IMR-90 (cell line): ENCODE data around the gene DNM3. TPM values are rescaled to one million over a fixed set of nuclear protein-coding genes. Genes with fewer than 3 reads are reported as not detected.

Source experiments
- ATAC-seq: fragments of 200-7000 bp; cut with Tn5 transposase; 2 replicates; pipeline ENCODE4 v1.9.1; 2020; ENCODE audit warnings: low read depth, mild to moderate bottlenecking, moderate library complexity
- BruUV-seq: library from RNA; stranded (reverse); fragments of 400-500 nt; replicated peaks from 2 replicates; lab custom pipeline; 2021; lab: Mats Ljungman, UMichigan
- CTCF ChIA-PET: fragments of 300-600 bp; formaldehyde crosslinking; extraction: SDS; loops from one replicate; lab custom pipeline; 2021; ENCODE audit warnings: antibody characterized with exemption; lab: Yijun Ruan, JAX
- POLR2A ChIA-PET: fragments of 300-600 bp; sonication (Branson Sonifier 250); formaldehyde crosslinking; loops from one replicate; lab custom pipeline; 2022; ENCODE audit warnings: antibody characterized with exemption; ENCODE audit not compliant: unreplicated experiment; lab: Charles Lee
- DNase-seq: peaks from one replicate; pipeline ENCODE4 v3.0.0; 2013
- H2AFZ ChIP-seq: replicated peaks from 2 replicates; pipeline ENCODE3; 2013; ENCODE audit warnings: low read length, mild to moderate bottlenecking; ENCODE audit not compliant: poor library complexity
- H2AK5ac ChIP-seq: 2 replicates; pipeline ENCODE4 v1.6.1; 2013; ENCODE audit warnings: low read depth, low read length, inconsistent platforms
- H2AK9ac ChIP-seq: replicated peaks from 2 replicates; pipeline ENCODE3; 2013; ENCODE audit warnings: mild to moderate bottlenecking, low read depth, low read length, moderate library complexity; ENCODE audit not compliant: poor library complexity
- H2BK120ac ChIP-seq: 2 replicates; pipeline ENCODE4 v1.6.1; 2013; ENCODE audit warnings: low read depth, low read length, inconsistent platforms
- H2BK15ac ChIP-seq: 3 replicates; pipeline ENCODE4 v1.6.1; 2013; ENCODE audit warnings: low read depth, low read length, inconsistent platforms
- H2BK20ac ChIP-seq: 2 replicates; pipeline ENCODE4 v1.6.1; 2013; ENCODE audit warnings: low read depth, mild to moderate bottlenecking, inconsistent platforms, low read length, moderate library complexity
- H2BK5ac ChIP-seq: 2 replicates; pipeline ENCODE4 v1.6.1; 2013; ENCODE audit warnings: mild to moderate bottlenecking, low read depth, low read length, inconsistent platforms; ENCODE audit not compliant: poor library complexity, severe bottlenecking
- H3K14ac ChIP-seq: replicated peaks from 2 replicates; pipeline ENCODE4 v1.6.1; 2013; ENCODE audit warnings: low read depth, low read length, inconsistent platforms
- H3K18ac ChIP-seq: 2 replicates; pipeline ENCODE4 v1.6.1; 2013; ENCODE audit warnings: low read depth, low read length, control low read depth
- H3K23ac ChIP-seq: 2 replicates; pipeline ENCODE4 v1.6.1; 2013; ENCODE audit warnings: low read depth, low read length, inconsistent platforms
- H3K27ac ChIP-seq: 2 replicates; pipeline ENCODE4 v1.5.1; 2013; ENCODE audit warnings: mild to moderate bottlenecking, control low read depth, low read length; ENCODE audit not compliant: insufficient read depth
- H3K27me3 ChIP-seq: 2 replicates; pipeline ENCODE4 v1.6.1; 2013; ENCODE audit warnings: low read length; ENCODE audit not compliant: control insufficient read depth, insufficient read depth
- H3K36me3 ChIP-seq: 2 replicates; pipeline ENCODE4 v1.6.1; 2013; ENCODE audit warnings: low read length, mixed read lengths; ENCODE audit not compliant: control insufficient read depth, insufficient read depth
- H3K4ac ChIP-seq: 2 replicates; pipeline ENCODE4 v1.6.1; 2013; ENCODE audit warnings: low read depth, low read length, inconsistent platforms
- H3K4me1 ChIP-seq: 2 replicates; pipeline ENCODE4 v1.6.1; 2013; ENCODE audit warnings: low read length, mixed read lengths; ENCODE audit not compliant: control insufficient read depth, insufficient read depth
- H3K4me2 ChIP-seq: 2 replicates; pipeline ENCODE4 v1.6.1; 2013; ENCODE audit warnings: low read depth, mild to moderate bottlenecking, control low read depth, low read length, moderate library complexity
- H3K4me3 ChIP-seq: 2 replicates; pipeline ENCODE4 v1.5.1; 2013; ENCODE audit warnings: low read depth, mild to moderate bottlenecking, control low read depth, low read length, moderate library complexity; ENCODE audit not compliant: insufficient read depth
- H3K56ac ChIP-seq: 2 replicates; pipeline ENCODE4 v1.6.1; 2013; ENCODE audit warnings: low read length, inconsistent platforms; ENCODE audit not compliant: insufficient read depth; ENCODE audit errors: extremely low read depth
- H3K79me1 ChIP-seq, 2 experiments: 2 replicates each; pipeline ENCODE4 v1.6.1; 2013; ENCODE audit warnings: low read length in 2 of 2, inconsistent platforms in 1 of 2, low read depth in 1 of 2
- H3K9ac ChIP-seq: 2 replicates; pipeline ENCODE4 v1.6.1; 2013; ENCODE audit warnings: low read depth, low read length, control low read depth
- H3K9me1 ChIP-seq: 2 replicates; pipeline ENCODE4 v1.6.1; 2013; ENCODE audit warnings: low read length, inconsistent platforms; ENCODE audit not compliant: insufficient read depth
- H3K9me3 ChIP-seq: 2 replicates; pipeline ENCODE4 v1.6.1; 2013; ENCODE audit warnings: low read length; ENCODE audit not compliant: control insufficient read depth, insufficient read depth
- H4K20me1 ChIP-seq: 2 replicates; pipeline ENCODE4 v1.6.1; 2013; ENCODE audit warnings: low read length, inconsistent platforms; ENCODE audit not compliant: insufficient read depth
- H4K5ac ChIP-seq: 2 replicates; pipeline ENCODE4 v1.6.1; 2013; ENCODE audit warnings: mild to moderate bottlenecking, low read depth, low read length, control low read depth
- H4K8ac ChIP-seq, 2 experiments: 2 replicates each; pipeline ENCODE4 v1.6.1; 2013; ENCODE audit warnings: low read depth in 2 of 2, low read length in 2 of 2, control low read depth in 1 of 2, inconsistent platforms in 1 of 2
- H4K91ac ChIP-seq: 2 replicates; pipeline ENCODE4 v1.6.1; 2013; ENCODE audit warnings: low read depth, low read length, inconsistent platforms; ENCODE audit not compliant: insufficient read depth
- BHLHE40 ChIP-seq: fragments of 150-350 bp; IDR thresholded peaks from 2 replicates; pipeline ENCODE4 v1.6.1; 2016; ENCODE audit warnings: mild to moderate bottlenecking, low read depth, low read length
- CEBPB ChIP-seq: IDR thresholded peaks from 2 replicates; pipeline ENCODE4 v1.6.1; 2012; ENCODE audit warnings: low read depth, low read length, improper control_type of control experiment
- CHD1 ChIP-seq: IDR thresholded peaks from 2 replicates; pipeline ENCODE4 v1.6.1; 2012; ENCODE audit warnings: low read depth, low read length, improper control_type of control experiment
- ELK1 ChIP-seq: fragments of 150-350 bp; IDR thresholded peaks from 2 replicates; pipeline ENCODE4 v1.6.1; 2016; ENCODE audit warnings: low read depth, mild to moderate bottlenecking, low read length, moderate library complexity, borderline replicate concordance
- FOS ChIP-seq: fragments of 150-350 bp; IDR thresholded peaks from 2 replicates; pipeline ENCODE4 v1.6.1; 2016; ENCODE audit warnings: low read depth, low read length
- MAFK ChIP-seq: IDR thresholded peaks from 2 replicates; pipeline ENCODE4 v1.6.1; 2012; ENCODE audit warnings: low read depth, low read length, improper control_type of control experiment
- MAZ ChIP-seq: IDR thresholded peaks from 2 replicates; pipeline ENCODE4 v1.6.1; 2012; ENCODE audit warnings: low read depth, mild to moderate bottlenecking, low read length, improper control_type of control experiment, moderate library complexity, borderline replicate concordance
- MXI1 ChIP-seq: IDR thresholded peaks from 2 replicates; pipeline ENCODE4 v1.6.1; 2012; ENCODE audit warnings: low read depth, mild to moderate bottlenecking, low read length, moderate library complexity, borderline replicate concordance
- NFE2L2 ChIP-seq: fragments of 150-350 bp; IDR thresholded peaks from 2 replicates; pipeline ENCODE4 v1.6.1; 2016; ENCODE audit warnings: low read depth, mild to moderate bottlenecking, low read length
- POLR2A ChIP-seq: IDR thresholded peaks from 2 replicates; pipeline ENCODE4 v1.6.1; 2012; ENCODE audit warnings: mild to moderate bottlenecking, low read depth, low read length
- RAD21 ChIP-seq: IDR thresholded peaks from 2 replicates; pipeline ENCODE4 v1.6.1; 2012; ENCODE audit warnings: low read length, improper control_type of control experiment
- RCOR1 ChIP-seq: IDR thresholded peaks from 2 replicates; pipeline ENCODE4 v1.6.1; 2012; ENCODE audit warnings: mild to moderate bottlenecking, low read length, improper control_type of control experiment; ENCODE audit not compliant: insufficient replicate concordance
- RFX5 ChIP-seq: IDR thresholded peaks from 2 replicates; pipeline ENCODE4 v1.8.0; 2012; ENCODE audit warnings: low read depth, mild to moderate bottlenecking, low read length, moderate library complexity
- SMC3 ChIP-seq: fragments of 150-350 bp; IDR thresholded peaks from 2 replicates; pipeline ENCODE4 v1.6.1; 2016; ENCODE audit warnings: low read depth, mild to moderate bottlenecking, antibody characterized with exemption, low read length, moderate library complexity
- WGBS, 2 experiments: methylation state at CpG; one replicate each; pipeline versions ENCODE4 v1.1.5 to v1.1.7; 2013; ENCODE audit warnings: missing lambda C conversion rate in 2 of 2; ENCODE audit not compliant: insufficient read length in 1 of 2; ENCODE audit errors: extremely low coverage in 2 of 2; 5-methylcytosine and 5-hydroxymethylcytosine counted together
- dilution Hi-C: fragments of 300-500 bp; cut with HindIII; formaldehyde crosslinking; loops from one replicate; pipeline ENCODE4 v1.14.3; 2018; ENCODE audit warnings: low sequenced_read_pairs; ENCODE audit not compliant: unreplicated experiment
- in situ Hi-C: fragments of 300-500 bp; cut with MboI; formaldehyde crosslinking; loops from 3 replicates; pipeline ENCODE4 v1.14.3; 2019; ENCODE audit warnings: low sequenced_read_pairs, inconsistent platforms, mixed read lengths
- intact Hi-C: fragments of 100-400 bp; cut with micrococcal nuclease; formaldehyde crosslinking; loops from 2 replicates; pipeline ENCODE4 v1.10.0; 2022
- polyA plus RNA-seq, 3 experiments: library from polyadenylated mRNA; depleted of rRNA; stranded (reverse); fragments of >200 nt; gene quantifications; 2 replicates each; pipeline ENCODE4 v1.2.3, GENCODE V29; 2012; ENCODE audit warnings: low replicate concordance in 1 of 3
- total RNA-seq: library from RNA; depleted of rRNA; stranded (reverse); fragments of >200 nt; gene quantifications from 2 replicates; pipeline ENCODE4 v1.2.3, GENCODE V29; 2012
- TF ChIP-seq, protein P1 (sequence below): conservative IDR thresholded peaks from 2 replicates; pipeline ENCODE4 v1.5.1; 2012; ENCODE audit warnings: mild to moderate bottlenecking, low read depth, low read length, improper control_type of control experiment
- TF ChIP-seq, protein P2 (sequence below): fragments of 150-350 bp; IDR thresholded peaks from 2 replicates; pipeline ENCODE4 v1.6.1; 2017; ENCODE audit warnings: mild to moderate bottlenecking, antibody characterized with exemption, low read length, low read depth

DNM3 gene
- total and polyA plus RNA-seq, 2 of the 4 experiments (the other 2 are of a cell fraction), result 0.36 TPM

DNA sequence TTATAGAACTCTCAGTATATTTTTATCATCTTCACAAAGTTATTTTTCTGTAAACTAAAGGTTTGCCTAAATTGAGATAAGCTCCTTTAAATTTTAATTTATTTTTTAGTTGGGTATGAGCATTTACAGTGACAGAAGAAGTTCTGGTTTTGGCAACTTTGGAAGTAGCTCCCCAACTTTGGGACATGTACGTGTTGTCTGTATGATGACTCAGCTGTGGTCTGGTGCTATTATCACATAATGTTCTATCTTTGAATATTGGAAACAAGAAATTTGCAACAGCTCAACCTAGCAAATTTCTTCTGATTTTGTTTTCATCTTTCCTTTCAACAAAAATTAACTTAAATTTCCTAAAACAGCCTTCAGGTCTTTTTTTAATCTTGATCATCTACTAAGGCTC lies 532.6 kb downstream of the DNM3 start:
- Histone ChIP-seq H3K4me1 (no peaks in the 10 kb centered on the region), H3K4me3 (no peak overlapping the region), H3K27me3 (no peaks in the 10 kb centered on the region), H3K14ac (no peak overlapping the region), H2AFZ (no peak overlapping the region), H3K4ac (no peak overlapping the region), H3K9me1 (no peaks in the 10 kb centered on the region), H3K4me2 (no peak overlapping the region), H4K8ac (no peak overlapping the region), H4K91ac (no peak overlapping the region), H3K27ac (no peak overlapping the region), H2AK9ac (no peak overlapping the region), H3K9ac (no peak overlapping the region), H3K36me3 (no peaks in the 10 kb centered on the region), H2BK15ac (no peak overlapping the region), H2BK120ac (no peak overlapping the region), H2BK5ac (no peak overlapping the region), H3K56ac (no peak overlapping the region), H2BK20ac (no peak overlapping the region), H3K79me1 (no peaks in the 10 kb centered on the region), H3K18ac (no peak overlapping the region), H4K5ac (no peak overlapping the region), H3K9me3 (no peaks in the 10 kb centered on the region), H2AK5ac (no peak overlapping the region), H3K23ac (no peak overlapping the region), H4K20me1 (no peaks in the 10 kb centered on the region)
- ATAC-seq, result no peak
- ChIA-PET POLR2A (no interaction called here), CTCF (interaction anchor here (0.6 to 1.0 kb wide), 2 partner anchors 9 to 91 kb away, joined by 3 to 4 read pairs; no protein-coding TSS in a partner anchor)
- no CpG with 5 or more reads among the region's 1 CpG for WGBS, 2 experiments
- no TSS peak for BruUV-seq
- in situ Hi-C loops (no loop called here), dilution Hi-C loops (no loop called here), intact Hi-C loops (no loop called here)
- TF ChIP-seq BHLHE40 (no peak), SMC3 (no peak), POLR2A (no peak), FOS (no peak), RFX5 (no peak), RCOR1 (no peak), MXI1 (no peak), MAZ (no peak), RAD21 (no peak), NFE2L2 (no peak), CHD1 (no peak), CEBPB (no peak), ELK1 (no peak), MAFK (no peak)
- TF ChIP-seq, protein P1, sequence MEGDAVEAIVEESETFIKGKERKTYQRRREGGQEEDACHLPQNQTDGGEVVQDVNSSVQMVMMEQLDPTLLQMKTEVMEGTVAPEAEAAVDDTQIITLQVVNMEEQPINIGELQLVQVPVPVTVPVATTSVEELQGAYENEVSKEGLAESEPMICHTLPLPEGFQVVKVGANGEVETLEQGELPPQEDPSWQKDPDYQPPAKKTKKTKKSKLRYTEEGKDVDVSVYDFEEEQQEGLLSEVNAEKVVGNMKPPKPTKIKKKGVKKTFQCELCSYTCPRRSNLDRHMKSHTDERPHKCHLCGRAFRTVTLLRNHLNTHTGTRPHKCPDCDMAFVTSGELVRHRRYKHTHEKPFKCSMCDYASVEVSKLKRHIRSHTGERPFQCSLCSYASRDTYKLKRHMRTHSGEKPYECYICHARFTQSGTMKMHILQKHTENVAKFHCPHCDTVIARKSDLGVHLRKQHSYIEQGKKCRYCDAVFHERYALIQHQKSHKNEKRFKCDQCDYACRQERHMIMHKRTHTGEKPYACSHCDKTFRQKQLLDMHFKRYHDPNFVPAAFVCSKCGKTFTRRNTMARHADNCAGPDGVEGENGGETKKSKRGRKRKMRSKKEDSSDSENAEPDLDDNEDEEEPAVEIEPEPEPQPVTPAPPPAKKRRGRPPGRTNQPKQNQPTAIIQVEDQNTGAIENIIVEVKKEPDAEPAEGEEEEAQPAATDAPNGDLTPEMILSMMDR, result no peak
- TF ChIP-seq, protein P2, sequence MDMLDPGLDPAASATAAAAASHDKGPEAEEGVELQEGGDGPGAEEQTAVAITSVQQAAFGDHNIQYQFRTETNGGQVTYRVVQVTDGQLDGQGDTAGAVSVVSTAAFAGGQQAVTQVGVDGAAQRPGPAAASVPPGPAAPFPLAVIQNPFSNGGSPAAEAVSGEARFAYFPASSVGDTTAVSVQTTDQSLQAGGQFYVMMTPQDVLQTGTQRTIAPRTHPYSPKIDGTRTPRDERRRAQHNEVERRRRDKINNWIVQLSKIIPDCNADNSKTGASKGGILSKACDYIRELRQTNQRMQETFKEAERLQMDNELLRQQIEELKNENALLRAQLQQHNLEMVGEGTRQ, result no peak
- DNase-seq, result no peak
